IMR-90 (cell line): ENCODE results near the gene SLC35D1. TPM values are rescaled to one million over a fixed set of nuclear protein-coding genes. Genes with fewer than 3 reads are reported as not detected.

ENCODE experiments used
- ATAC-seq: fragments of 200-7000 bp; cut with Tn5 transposase; 2 replicates; pipeline ENCODE4 v1.9.1; 2020; ENCODE audit warnings: low read depth, mild to moderate bottlenecking, moderate library complexity
- BruUV-seq: library from RNA; stranded (reverse); fragments of 400-500 nt; replicated peaks from 2 replicates; lab custom pipeline; 2021; lab: Mats Ljungman, UMichigan
- CTCF ChIA-PET: fragments of 300-600 bp; formaldehyde crosslinking; extraction: SDS; loops from one replicate; lab custom pipeline; 2021; ENCODE audit warnings: antibody characterized with exemption; lab: Yijun Ruan, JAX
- POLR2A ChIA-PET: fragments of 300-600 bp; sonication (Branson Sonifier 250); formaldehyde crosslinking; loops from one replicate; lab custom pipeline; 2022; ENCODE audit warnings: antibody characterized with exemption; ENCODE audit not compliant: unreplicated experiment; lab: Charles Lee
- DNase-seq: peaks from one replicate; pipeline ENCODE4 v3.0.0; 2013
- H2AFZ ChIP-seq: replicated peaks from 2 replicates; pipeline ENCODE3; 2013; ENCODE audit warnings: low read length, mild to moderate bottlenecking; ENCODE audit not compliant: poor library complexity
- H2AK5ac ChIP-seq: 2 replicates; pipeline ENCODE4 v1.6.1; 2013; ENCODE audit warnings: low read depth, low read length, inconsistent platforms
- H2AK9ac ChIP-seq: replicated peaks from 2 replicates; pipeline ENCODE3; 2013; ENCODE audit warnings: mild to moderate bottlenecking, low read depth, low read length, moderate library complexity; ENCODE audit not compliant: poor library complexity
- H2BK120ac ChIP-seq: 2 replicates; pipeline ENCODE4 v1.6.1; 2013; ENCODE audit warnings: low read depth, low read length, inconsistent platforms
- H2BK15ac ChIP-seq: 3 replicates; pipeline ENCODE4 v1.6.1; 2013; ENCODE audit warnings: low read depth, low read length, inconsistent platforms
- H2BK20ac ChIP-seq: 2 replicates; pipeline ENCODE4 v1.6.1; 2013; ENCODE audit warnings: low read depth, mild to moderate bottlenecking, inconsistent platforms, low read length, moderate library complexity
- H2BK5ac ChIP-seq: 2 replicates; pipeline ENCODE4 v1.6.1; 2013; ENCODE audit warnings: mild to moderate bottlenecking, low read depth, low read length, inconsistent platforms; ENCODE audit not compliant: poor library complexity, severe bottlenecking
- H3K14ac ChIP-seq: replicated peaks from 2 replicates; pipeline ENCODE4 v1.6.1; 2013; ENCODE audit warnings: low read depth, low read length, inconsistent platforms
- H3K18ac ChIP-seq: 2 replicates; pipeline ENCODE4 v1.6.1; 2013; ENCODE audit warnings: low read depth, low read length, control low read depth
- H3K23ac ChIP-seq: 2 replicates; pipeline ENCODE4 v1.6.1; 2013; ENCODE audit warnings: low read depth, low read length, inconsistent platforms
- H3K27ac ChIP-seq: 2 replicates; pipeline ENCODE4 v1.5.1; 2013; ENCODE audit warnings: mild to moderate bottlenecking, control low read depth, low read length; ENCODE audit not compliant: insufficient read depth
- H3K27me3 ChIP-seq: 2 replicates; pipeline ENCODE4 v1.6.1; 2013; ENCODE audit warnings: low read length; ENCODE audit not compliant: control insufficient read depth, insufficient read depth
- H3K36me3 ChIP-seq: 2 replicates; pipeline ENCODE4 v1.6.1; 2013; ENCODE audit warnings: low read length, mixed read lengths; ENCODE audit not compliant: control insufficient read depth, insufficient read depth
- H3K4ac ChIP-seq: 2 replicates; pipeline ENCODE4 v1.6.1; 2013; ENCODE audit warnings: low read depth, low read length, inconsistent platforms
- H3K4me1 ChIP-seq: 2 replicates; pipeline ENCODE4 v1.6.1; 2013; ENCODE audit warnings: low read length, mixed read lengths; ENCODE audit not compliant: control insufficient read depth, insufficient read depth
- H3K4me2 ChIP-seq: 2 replicates; pipeline ENCODE4 v1.6.1; 2013; ENCODE audit warnings: low read depth, mild to moderate bottlenecking, control low read depth, low read length, moderate library complexity
- H3K4me3 ChIP-seq: 2 replicates; pipeline ENCODE4 v1.5.1; 2013; ENCODE audit warnings: low read depth, mild to moderate bottlenecking, control low read depth, low read length, moderate library complexity; ENCODE audit not compliant: insufficient read depth
- H3K56ac ChIP-seq: 2 replicates; pipeline ENCODE4 v1.6.1; 2013; ENCODE audit warnings: low read length, inconsistent platforms; ENCODE audit not compliant: insufficient read depth; ENCODE audit errors: extremely low read depth
- H3K79me1 ChIP-seq, 2 experiments: 2 replicates each; pipeline ENCODE4 v1.6.1; 2013; ENCODE audit warnings: low read length in 2 of 2, inconsistent platforms in 1 of 2, low read depth in 1 of 2
- H3K9ac ChIP-seq: 2 replicates; pipeline ENCODE4 v1.6.1; 2013; ENCODE audit warnings: low read depth, low read length, control low read depth
- H3K9me1 ChIP-seq: 2 replicates; pipeline ENCODE4 v1.6.1; 2013; ENCODE audit warnings: low read length, inconsistent platforms; ENCODE audit not compliant: insufficient read depth
- H3K9me3 ChIP-seq: 2 replicates; pipeline ENCODE4 v1.6.1; 2013; ENCODE audit warnings: low read length; ENCODE audit not compliant: control insufficient read depth, insufficient read depth
- H4K20me1 ChIP-seq: 2 replicates; pipeline ENCODE4 v1.6.1; 2013; ENCODE audit warnings: low read length, inconsistent platforms; ENCODE audit not compliant: insufficient read depth
- H4K5ac ChIP-seq: 2 replicates; pipeline ENCODE4 v1.6.1; 2013; ENCODE audit warnings: mild to moderate bottlenecking, low read depth, low read length, control low read depth
- H4K8ac ChIP-seq, 2 experiments: 2 replicates each; pipeline ENCODE4 v1.6.1; 2013; ENCODE audit warnings: low read depth in 2 of 2, low read length in 2 of 2, control low read depth in 1 of 2, inconsistent platforms in 1 of 2
- H4K91ac ChIP-seq: 2 replicates; pipeline ENCODE4 v1.6.1; 2013; ENCODE audit warnings: low read depth, low read length, inconsistent platforms; ENCODE audit not compliant: insufficient read depth
- BHLHE40 ChIP-seq: fragments of 150-350 bp; IDR thresholded peaks from 2 replicates; pipeline ENCODE4 v1.6.1; 2016; ENCODE audit warnings: mild to moderate bottlenecking, low read depth, low read length
- FOS ChIP-seq: fragments of 150-350 bp; IDR thresholded peaks from 2 replicates; pipeline ENCODE4 v1.6.1; 2016; ENCODE audit warnings: low read depth, low read length
- MAZ ChIP-seq: IDR thresholded peaks from 2 replicates; pipeline ENCODE4 v1.6.1; 2012; ENCODE audit warnings: low read depth, mild to moderate bottlenecking, low read length, improper control_type of control experiment, moderate library complexity, borderline replicate concordance
- NFE2L2 ChIP-seq: fragments of 150-350 bp; IDR thresholded peaks from 2 replicates; pipeline ENCODE4 v1.6.1; 2016; ENCODE audit warnings: low read depth, mild to moderate bottlenecking, low read length
- POLR2A ChIP-seq: IDR thresholded peaks from 2 replicates; pipeline ENCODE4 v1.6.1; 2012; ENCODE audit warnings: mild to moderate bottlenecking, low read depth, low read length
- RAD21 ChIP-seq: IDR thresholded peaks from 2 replicates; pipeline ENCODE4 v1.6.1; 2012; ENCODE audit warnings: low read length, improper control_type of control experiment
- RCOR1 ChIP-seq: IDR thresholded peaks from 2 replicates; pipeline ENCODE4 v1.6.1; 2012; ENCODE audit warnings: mild to moderate bottlenecking, low read length, improper control_type of control experiment; ENCODE audit not compliant: insufficient replicate concordance
- SMC3 ChIP-seq: fragments of 150-350 bp; IDR thresholded peaks from 2 replicates; pipeline ENCODE4 v1.6.1; 2016; ENCODE audit warnings: low read depth, mild to moderate bottlenecking, antibody characterized with exemption, low read length, moderate library complexity
- WGBS, 2 experiments: methylation state at CpG; one replicate each; pipeline versions ENCODE4 v1.1.5 to v1.1.7; 2013; ENCODE audit warnings: missing lambda C conversion rate in 2 of 2; ENCODE audit not compliant: insufficient read length in 1 of 2; ENCODE audit errors: extremely low coverage in 2 of 2; 5-methylcytosine and 5-hydroxymethylcytosine counted together
- dilution Hi-C: fragments of 300-500 bp; cut with HindIII; formaldehyde crosslinking; loops from one replicate; pipeline ENCODE4 v1.14.3; 2018; ENCODE audit warnings: low sequenced_read_pairs; ENCODE audit not compliant: unreplicated experiment
- in situ Hi-C: fragments of 300-500 bp; cut with MboI; formaldehyde crosslinking; loops from 3 replicates; pipeline ENCODE4 v1.14.3; 2019; ENCODE audit warnings: low sequenced_read_pairs, inconsistent platforms, mixed read lengths
- intact Hi-C: fragments of 100-400 bp; cut with micrococcal nuclease; formaldehyde crosslinking; loops from 2 replicates; pipeline ENCODE4 v1.10.0; 2022
- polyA plus RNA-seq, 3 experiments: library from polyadenylated mRNA; depleted of rRNA; stranded (reverse); fragments of >200 nt; gene quantifications; 2 replicates each; pipeline ENCODE4 v1.2.3, GENCODE V29; 2012; ENCODE audit warnings: low replicate concordance in 1 of 3
- total RNA-seq: library from RNA; depleted of rRNA; stranded (reverse); fragments of >200 nt; gene quantifications from 2 replicates; pipeline ENCODE4 v1.2.3, GENCODE V29; 2012
- TF ChIP-seq, protein P1 (sequence below): conservative IDR thresholded peaks from 2 replicates; pipeline ENCODE4 v1.5.1; 2012; ENCODE audit warnings: mild to moderate bottlenecking, low read depth, low read length, improper control_type of control experiment

Gene SLC35D1
- total and polyA plus RNA-seq, 2 of the 4 experiments (the other 2 are of a cell fraction): 7.2 to 16.3 TPM

DNA sequence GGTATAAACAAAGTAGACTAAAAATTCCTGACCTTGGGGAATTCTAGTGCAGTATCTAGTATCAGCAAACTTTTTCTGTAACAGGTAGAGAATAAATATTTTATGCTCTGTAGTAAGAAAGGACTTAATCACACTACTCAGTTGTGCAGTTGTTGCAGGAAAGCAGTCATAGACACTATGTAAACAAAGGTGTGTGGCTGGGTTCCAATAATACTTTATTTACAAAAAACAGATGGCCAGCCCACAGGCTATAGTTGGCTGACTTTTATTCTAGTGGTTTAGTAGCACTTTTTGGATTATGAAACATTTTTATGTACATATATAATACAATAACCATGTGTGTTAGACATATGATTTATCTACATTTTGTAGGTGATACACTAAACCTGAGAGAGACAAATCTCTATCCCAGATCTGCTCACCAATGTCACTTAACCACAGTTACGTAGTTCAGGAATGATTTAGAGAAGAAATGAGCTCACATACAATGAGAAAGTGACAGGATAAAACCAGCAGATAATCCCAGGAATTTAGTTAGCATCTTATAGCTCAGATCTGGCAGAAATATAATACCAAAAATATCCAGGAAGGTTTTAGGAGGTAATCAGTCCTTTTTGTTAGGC lies 73.1 kb downstream of the SLC35D1 start:
- intact Hi-C loops: loop anchor here (5.0 kb wide), 1 partner anchor 214 kb away; no protein-coding TSS in a partner anchor
- no peak overlapping the region for H3K9ac ChIP-seq

More for the DNA sequence above, 73.1 kb downstream of the SLC35D1 start:
- Histone ChIP-seq H2AK9ac (no peak overlapping the region), H2BK20ac (no peak overlapping the region), H3K9me3 (no peaks in the 10 kb centered on the region), H3K4me2 (peak overlapping the region; percentile 58; the same call in 1 of the 2 replicates), H2BK15ac (no peak overlapping the region), H4K5ac (no peak overlapping the region), H3K27ac (no peak overlapping the region), H3K18ac (no peak overlapping the region), H3K27me3 (no peaks in the 10 kb centered on the region), H4K91ac (no peak overlapping the region), H3K4ac (no peak overlapping the region), H2BK5ac (no peak overlapping the region), H4K20me1 (no peaks in the 10 kb centered on the region; the same call in 1 of the 2 replicates), H3K36me3 (peaks cover 13% of the 10 kb centered on the region), H3K23ac (no peak overlapping the region), H4K8ac (no peak overlapping the region), H3K14ac (no peak overlapping the region), H2AFZ (no peak overlapping the region), H3K4me3 (no peak overlapping the region), H3K4me1 (no peaks in the 10 kb centered on the region), H3K56ac (no peak overlapping the region), H2AK5ac (no peak overlapping the region), H2BK120ac (no peak overlapping the region), H3K79me1 (peaks cover 0 to 5% of the 10 kb centered on the region in 2 experiments; a peak in 3 of 4 replicates), H3K9me1 (no peaks in the 10 kb centered on the region)
- BruUV-seq: no TSS peak
- ChIA-PET POLR2A (no interaction called here), CTCF (interaction anchor here (1.0 to 1.5 kb wide), 3 partner anchors 15 to 80 kb away, joined by 3 to 5 read pairs (median 3); no protein-coding TSS in a partner anchor)
- ATAC-seq (peak; percentile 44), DNase-seq (peak; percentile 46)
- no CpG with 5 or more reads among the region's 1 CpG for WGBS, 2 experiments
- TF ChIP-seq RCOR1: no peak
- TF ChIP-seq, protein P1, sequence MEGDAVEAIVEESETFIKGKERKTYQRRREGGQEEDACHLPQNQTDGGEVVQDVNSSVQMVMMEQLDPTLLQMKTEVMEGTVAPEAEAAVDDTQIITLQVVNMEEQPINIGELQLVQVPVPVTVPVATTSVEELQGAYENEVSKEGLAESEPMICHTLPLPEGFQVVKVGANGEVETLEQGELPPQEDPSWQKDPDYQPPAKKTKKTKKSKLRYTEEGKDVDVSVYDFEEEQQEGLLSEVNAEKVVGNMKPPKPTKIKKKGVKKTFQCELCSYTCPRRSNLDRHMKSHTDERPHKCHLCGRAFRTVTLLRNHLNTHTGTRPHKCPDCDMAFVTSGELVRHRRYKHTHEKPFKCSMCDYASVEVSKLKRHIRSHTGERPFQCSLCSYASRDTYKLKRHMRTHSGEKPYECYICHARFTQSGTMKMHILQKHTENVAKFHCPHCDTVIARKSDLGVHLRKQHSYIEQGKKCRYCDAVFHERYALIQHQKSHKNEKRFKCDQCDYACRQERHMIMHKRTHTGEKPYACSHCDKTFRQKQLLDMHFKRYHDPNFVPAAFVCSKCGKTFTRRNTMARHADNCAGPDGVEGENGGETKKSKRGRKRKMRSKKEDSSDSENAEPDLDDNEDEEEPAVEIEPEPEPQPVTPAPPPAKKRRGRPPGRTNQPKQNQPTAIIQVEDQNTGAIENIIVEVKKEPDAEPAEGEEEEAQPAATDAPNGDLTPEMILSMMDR: no peak
- TF ChIP-seq NFE2L2: no peak
- TF ChIP-seq POLR2A: no peak
- TF ChIP-seq SMC3: no peak
- TF ChIP-seq BHLHE40: no peak
- TF ChIP-seq RAD21: no peak
- no peak for TF ChIP-seq MAZ
- TF ChIP-seq FOS: no peak
- dilution Hi-C loops: no loop called here
- in situ Hi-C loops: no loop called here
